Cardiac ventricle fibroblast (primary cell): ENCODE data around the gene RETREG1. TPM values are rescaled to one million over a fixed set of nuclear protein-coding genes. Genes with fewer than 3 reads are reported as not detected.

ENCODE experiments used
- total RNA-seq: library from RNA; depleted of rRNA; stranded (reverse); fragments of >200 nt; gene quantifications from 2 replicates; pipeline ENCODE4 v1.2.3, GENCODE V29; 2015

RETREG1 gene
- total RNA-seq, result 0.05 and 0.44 TPM in 2 replicates

GRCh38 chr5:16616536-16617273, at the start of gene RETREG1:
TSS of gene RETREG1 (minus strand) at chr5:16616997. CDS start at chr5:16616971, 26 bp downstream.

DNA sequence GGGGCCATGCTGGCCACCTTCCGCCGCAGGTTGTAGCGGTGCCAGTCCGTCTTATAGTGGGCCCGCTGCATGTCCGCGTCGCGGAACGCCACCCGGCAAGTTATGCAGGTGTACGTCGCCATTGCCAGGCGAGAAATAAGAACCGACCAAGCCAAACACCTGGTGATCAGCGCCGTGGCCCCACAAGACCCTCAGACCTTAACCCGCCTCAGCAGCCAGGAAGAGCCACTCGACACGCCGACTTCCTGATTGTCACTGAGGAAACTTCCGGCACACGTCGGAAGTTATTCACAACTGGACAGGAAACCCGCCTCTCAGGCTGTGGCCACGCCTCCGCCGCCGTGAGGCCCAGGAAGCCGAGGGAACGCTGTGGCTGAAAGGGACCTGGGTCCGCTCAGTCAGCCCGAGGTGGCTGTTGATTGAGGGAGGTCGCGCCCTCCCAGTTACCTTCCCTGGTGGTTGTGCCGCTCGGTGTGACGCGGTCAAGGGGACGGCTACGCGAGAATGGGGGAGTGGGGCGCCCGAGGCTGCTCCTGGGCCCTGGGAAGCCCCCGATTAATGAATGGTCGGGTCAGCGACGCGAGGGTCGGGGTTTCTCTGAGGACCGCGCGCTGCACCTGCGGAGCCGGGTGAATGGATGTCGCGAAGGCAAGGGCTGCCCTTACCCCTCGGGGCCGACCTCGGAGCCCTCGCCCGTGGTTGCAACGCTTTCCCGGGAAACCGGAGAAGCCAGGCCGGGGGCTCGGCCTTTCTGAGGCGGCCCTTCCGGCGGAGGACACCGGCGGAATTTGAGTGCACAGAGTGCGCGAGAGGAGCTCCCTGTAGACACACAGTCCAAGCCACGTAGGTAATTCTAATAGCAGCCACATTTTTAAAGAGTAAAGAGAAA, 151.0 kb downstream of the RETREG1 start, which contains the start of gene ZNF622:
Gene ZNF622, minus strand, starts transcription at position 257 of the 889 bp plus-strand sequence. Its CDS starts 135 bp downstream, at position 122.

Other genes with a start within 250 kb of the RETREG1 start
- 19.5 and 31.7 TPM in 2 replicates for gene ZNF622, start 151.2 kb downstream of the RETREG1 start, total RNA-seq